ENCODE data around the gene FAM53B.

Gene FAM53B

DNA sequence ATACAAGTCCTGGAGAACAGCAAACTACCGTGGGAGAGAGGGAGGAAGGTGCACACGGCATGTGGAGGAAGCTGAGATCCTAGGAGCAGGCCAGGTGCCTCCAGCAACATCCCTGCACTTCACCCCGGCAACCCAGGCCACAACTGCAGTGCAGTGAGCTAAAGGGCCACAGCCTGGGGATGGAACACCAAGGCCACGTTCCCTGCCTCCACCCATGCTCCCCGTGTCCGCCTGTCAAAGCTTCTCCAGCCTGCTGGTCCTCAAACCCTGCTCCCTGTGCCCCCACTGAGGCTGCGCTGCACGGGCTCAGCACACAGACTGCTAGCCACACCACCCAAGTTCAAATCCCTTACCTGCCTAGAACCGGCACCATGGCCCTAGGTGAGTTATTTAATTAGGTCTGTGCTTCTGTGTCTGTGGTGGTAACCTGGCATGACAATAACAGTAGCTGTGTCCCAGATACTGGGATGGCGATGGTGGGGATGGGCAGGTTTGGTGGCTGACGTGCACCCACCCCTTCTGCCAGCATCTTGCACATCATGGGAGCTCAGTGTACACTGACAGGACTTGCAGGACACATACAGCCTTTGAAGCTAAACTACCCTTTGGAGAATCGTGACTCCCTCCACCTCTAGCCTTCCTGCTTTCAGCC lies 85.5 kb downstream of the FAM53B start:
- no peak for DNase-seq

DNA sequence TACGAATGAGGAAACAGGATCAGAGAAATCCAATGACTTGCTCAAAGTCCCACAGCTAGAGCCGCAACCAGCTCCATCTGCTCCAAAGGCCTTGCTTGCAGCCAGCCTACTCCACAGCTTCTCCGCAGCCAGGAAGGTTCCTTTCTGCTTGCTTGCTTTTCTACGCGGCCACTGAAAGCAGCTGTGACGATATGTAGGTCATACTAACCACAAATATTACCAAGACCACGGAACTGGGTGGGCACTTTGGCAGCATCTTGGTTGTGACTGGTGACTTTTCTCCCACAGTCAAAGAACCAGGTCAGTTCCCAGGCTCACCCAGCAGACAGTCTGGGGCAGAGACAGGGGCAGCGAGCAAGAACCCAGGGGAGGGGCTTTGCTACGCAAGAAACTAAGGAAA lies 86.4 kb downstream of the FAM53B start:
- DNase-seq: peak; percentile 68 to 76

DNA sequence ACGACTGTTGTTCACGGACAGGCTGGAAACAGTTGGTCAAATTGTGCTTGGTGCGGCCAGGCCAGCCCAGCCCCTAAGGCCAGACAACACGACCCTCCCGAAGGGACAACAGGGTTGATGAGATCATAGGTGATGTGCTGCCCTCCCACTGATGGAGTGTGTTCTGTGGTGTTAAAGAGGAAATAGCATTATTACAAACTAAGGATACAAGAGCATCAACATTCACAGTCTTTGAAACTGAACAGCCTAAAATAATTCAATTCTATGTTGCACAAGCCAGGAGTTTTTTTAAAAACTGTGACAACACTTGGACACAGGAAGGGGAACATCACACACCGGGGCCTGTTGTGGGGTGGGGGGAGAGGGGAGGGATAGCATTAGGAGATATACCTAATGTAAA lies 87.6 kb downstream of the FAM53B start:
- DNase-seq: no peak

DNA sequence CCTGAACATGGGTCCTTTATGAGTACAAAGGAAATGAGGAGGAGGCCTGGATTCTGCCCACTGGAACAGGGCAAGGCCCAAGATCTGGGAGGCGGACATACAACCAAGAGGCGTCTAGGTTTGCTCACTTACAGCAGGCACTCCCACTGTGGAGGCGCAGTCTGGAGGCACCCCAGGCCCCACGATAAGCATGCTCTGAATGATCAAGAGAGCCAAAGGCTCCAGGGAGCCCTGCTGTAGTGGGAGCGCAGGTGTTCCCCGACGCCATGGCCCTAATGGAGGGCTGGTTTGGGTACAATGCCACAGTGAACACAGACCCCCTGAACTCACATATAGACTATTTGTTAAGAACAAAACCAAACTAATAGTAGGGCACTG lies 88.1 kb downstream of the FAM53B start:
- no peak for DNase-seq

GRCh38 chr10:124655191-124656112 lies 88.7 kb downstream of the FAM53B start:
- no peak for DNase-seq

DNA sequence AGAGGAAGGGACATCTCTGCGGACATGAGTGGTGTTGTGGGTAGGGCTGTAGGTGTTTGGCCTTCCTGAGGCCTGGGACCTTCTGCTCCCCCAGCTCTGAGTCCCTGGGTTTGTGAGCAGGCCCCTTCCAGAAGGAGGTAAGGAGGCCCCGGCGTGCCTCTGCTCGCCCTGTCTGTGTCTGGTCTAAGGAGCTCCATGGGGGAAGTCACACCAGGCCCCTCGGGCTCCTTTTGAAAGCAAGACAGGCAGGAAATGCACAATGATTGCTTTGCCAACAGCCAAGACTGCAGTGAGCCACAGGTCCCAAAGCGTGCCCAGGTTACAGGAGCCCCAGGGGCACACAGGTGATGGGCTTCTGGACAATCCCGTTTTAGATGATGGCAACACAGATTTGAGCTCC lies 89.5 kb downstream of the FAM53B start:
- DNase-seq: no peak

- DNase-seq: no peak
These were observed 90.1 kb downstream of the FAM53B start for GRCh38 chr10:124653811-124654651.

GRCh38 chr10:124653311-124653710 lies 90.9 kb downstream of the FAM53B start:
- no peak for DNase-seq

DNA sequence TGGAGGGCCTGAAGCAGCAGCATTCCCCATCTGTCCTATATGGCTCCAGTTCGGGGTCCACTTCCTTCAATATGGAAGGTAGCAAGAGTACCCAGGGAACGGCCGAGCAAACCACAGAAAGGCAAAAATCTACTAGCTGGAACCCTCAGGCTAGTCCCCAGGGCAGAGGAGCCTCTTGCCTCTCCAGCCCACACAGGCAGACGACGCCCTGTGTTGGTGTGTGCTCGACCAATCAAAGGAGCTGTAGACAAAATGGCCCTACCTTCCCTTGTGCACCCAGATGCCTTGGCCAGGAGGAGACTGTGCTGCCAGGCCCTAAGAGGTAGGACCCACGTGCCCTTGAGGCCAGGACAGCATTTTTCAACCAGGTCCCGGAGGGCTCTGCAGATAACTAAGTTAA lies 91.5 kb downstream of the FAM53B start:
- no peak for DNase-seq

DNA sequence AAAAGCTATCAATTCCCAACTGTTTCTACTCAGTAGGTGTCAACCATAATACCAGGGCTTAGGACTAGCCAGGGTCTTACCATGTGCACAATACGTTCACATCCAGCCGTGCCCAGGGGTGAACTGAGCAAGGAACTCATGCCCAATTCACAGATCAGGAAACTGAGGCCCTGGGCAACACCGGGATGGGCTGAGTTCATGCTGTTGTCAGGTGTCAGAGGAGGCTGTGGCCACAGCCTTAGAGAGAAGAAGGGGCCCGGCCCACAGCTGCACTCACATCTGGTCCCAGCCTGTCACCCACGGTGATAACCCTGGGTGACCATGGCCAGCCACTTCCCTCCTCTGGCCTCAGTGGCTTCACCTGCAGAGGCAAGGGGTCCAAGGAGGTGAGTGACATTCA lies 92.0 kb downstream of the FAM53B start:
- no peak for DNase-seq

DNA sequence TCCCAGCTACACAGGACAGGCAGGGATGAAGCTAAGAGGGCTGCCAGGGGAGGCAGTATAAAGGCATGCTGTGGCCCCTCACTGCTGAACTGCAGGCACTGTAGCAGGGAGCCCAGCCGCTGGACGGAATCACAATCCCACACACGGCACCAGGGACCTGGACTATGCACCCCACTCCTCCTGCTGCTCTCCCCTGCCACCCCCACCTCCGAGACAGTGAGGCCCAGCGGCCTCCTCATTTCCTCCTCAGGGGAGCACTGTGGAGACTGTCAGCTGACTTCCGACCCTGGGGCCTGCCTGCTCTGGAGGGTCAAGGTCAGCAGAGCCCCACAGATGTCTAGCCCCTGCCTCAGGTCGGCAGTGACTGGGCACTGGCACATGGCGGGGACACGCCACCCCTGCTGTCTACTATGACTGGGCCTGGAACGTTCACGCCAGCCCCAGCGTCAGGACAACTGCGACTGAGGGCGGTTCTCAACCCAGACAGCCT lies 92.7 kb downstream of the FAM53B start:
- no peak for DNase-seq

DNA sequence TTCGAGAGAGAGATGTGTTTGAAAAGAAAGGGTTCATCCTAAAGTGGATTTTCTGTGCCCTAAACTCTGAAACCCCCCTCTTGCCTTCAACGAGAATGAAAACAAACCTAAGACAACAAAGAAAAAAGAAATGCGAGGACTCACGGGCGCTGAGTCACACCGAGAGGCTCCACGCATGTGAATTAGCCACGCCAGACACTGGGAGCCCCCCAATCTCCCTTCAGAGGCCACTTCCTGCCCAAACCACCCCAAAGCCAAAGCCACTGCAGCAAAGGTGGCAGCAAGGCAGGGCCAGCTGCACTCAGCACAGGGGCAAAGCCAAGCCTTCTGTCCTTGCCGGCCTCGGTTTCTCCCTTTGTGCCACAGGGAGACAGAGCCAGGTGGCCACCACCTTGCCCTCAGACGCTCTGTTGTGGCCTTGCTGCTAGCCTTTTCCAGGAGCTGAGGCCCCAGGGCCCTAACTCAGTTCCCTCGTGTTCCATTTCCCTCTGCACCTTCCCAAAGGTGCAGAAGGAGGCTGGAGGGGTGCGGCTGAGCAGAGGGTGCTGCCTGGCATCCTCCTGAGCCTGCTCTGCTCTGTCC lies 93.3 kb downstream of the FAM53B start:
- DNase-seq: peak; percentile 74 to 75

DNA sequence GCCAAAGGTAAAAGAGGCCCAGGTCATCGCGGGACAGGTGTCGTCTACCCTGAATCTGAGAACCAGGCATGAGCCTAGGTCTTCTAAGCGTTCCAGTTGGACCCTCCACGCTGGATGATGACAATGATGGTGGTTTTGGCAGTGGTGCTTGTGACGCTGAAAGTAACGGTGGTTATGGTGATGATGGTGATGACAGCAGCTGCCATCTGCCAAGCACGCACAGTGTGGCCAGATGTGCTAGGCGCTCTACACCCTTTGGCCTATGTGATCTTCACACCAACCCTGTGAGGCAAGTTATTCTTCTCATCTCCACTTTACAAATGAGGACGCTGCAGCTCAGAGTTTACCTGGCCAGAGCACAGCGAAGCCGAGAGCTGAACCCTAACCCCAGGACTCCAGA lies 93.9 kb downstream of the FAM53B start:
- DNase-seq: peak; percentile 50 to 61

DNA sequence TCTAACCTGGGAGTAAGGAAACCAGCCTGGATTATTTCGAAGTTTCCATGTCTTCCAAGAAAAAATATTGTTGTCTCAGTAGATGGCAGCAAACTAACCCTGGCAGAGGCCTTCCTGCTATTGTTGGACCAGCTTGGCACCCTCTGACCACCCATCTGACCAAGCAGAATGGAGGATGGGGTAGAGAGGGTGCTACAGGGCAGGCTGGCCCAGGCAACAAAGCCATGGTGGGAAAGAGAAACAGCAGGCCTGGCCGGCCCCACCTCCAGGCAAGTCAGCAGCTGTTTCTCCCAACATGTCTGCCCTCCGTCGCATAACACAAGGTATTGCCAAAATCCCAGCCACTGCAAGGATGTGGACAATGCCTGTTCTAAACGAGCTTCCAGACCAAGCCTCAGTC lies 95.0 kb downstream of the FAM53B start:
- DNase-seq: no peak

- peak; percentile 51 to 58 for DNase-seq
These were observed 95.4 kb downstream of the FAM53B start for GRCh38 chr10:124648738-124649137.

DNA sequence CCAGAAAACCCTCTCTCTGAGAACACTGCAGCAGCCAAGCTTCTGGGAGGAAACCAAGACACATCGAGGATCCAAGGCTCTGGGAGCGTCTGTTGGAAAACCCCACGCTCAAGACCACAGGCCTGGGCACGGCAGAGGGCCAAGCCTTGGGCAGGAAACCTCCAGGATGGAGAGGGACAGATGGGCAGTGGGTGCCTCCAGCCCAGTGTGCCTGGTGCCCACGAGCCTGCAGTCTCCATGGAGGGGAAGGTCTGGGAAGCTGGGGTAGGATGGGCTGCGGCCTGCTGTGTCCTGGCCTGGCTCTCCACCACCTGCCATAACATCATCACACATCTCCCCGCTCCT lies 96.1 kb downstream of the FAM53B start:
- DNase-seq: no peak

GRCh38 chr10:124647421-124648130 lies 96.6 kb downstream of the FAM53B start:
- DNase-seq: peak; percentile 79 to 83

DNA sequence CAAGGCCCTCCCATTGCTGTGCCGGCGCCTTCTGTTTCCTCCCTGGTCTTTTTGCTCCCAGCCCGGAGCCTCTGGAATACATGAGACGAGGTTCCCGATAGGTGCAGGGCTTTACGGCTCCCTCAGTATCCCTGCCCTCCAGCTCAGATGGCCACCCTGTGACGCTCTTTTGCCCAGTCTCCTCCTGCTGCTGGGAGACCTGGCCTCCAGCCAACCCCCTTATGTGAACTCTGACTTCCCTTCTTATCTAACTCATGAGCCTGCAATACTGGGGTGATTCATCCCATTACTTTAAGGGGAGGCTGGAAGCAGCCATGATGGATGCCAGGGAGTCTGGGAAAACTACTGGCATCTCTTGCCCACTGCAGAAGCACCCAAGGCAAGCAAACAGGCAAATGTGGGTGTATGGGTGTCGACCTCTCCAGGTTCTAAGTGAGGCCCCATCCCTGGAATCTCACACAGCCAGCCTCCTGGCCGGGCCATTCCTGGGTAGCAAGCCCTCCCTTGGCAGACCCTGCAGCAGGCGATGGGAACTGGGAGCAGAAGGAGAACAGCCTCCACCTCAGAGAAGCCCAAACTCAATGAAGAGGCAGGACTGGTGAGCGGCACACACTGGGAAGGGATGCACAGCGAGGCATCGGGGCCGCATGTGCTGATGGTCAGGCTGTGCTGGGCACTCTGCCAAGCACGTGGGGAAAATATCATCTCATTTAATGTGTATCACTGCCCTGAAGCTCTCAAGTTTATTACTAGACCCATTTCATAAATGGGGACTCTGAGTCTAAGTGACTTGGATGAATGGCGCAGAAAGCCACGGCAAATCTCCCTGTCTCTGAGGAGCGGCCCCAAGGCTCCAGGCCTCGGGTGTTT lies 97.5 kb downstream of the FAM53B start:
- peak in 1 of 2 donors; percentile 53 for DNase-seq

- no peak for DNase-seq
These were observed 98.6 kb downstream of the FAM53B start for GRCh38 chr10:124645467-124646095.

DNA sequence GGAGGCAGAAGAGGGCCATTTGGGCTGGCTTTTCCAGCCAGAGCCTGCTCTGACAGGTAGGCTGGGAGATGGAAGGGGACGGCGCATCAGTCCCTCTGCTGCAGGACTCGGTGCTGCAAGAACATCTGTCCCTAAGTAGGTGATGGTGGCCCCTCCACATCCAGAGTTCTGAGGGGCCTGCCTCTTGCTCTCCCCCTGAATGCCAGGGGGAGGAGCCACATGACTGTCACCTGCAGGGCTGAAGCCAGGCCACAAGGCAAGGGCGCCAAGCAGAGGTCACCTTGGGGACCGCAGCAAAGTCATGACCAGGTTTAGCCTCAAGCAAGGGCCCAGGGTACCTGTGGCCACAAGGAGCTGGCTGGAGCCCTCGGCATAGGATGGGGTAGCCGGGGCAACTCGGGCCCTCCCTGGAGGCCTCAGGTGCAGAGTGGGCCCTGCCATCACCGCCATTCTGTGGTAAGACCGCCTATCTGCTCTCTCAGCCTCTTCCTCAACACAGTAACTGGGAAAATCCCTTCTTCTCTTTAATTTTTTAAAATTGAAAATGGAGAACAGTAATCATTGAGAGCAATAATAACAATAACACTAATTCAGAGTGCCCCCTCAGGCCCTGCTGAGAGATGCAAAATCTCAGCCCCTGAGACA lies 99.3 kb downstream of the FAM53B start:
- DNase-seq: no peak
